Stimulated activated CD8-positive, alpha-beta memory T cell treated with anti-CD3 and anti-CD28 coated beads, Interleukin-7, amount 100 ng/mL, for 48 hours (primary cell): ENCODE measurements around the gene KIF7.
"Not testable (repeated sequence)": the region's sequence is repeated elsewhere in the genome, so short reads cannot be mapped to it uniquely, and the experiment has no call there.

ENCODE experiments used
- DNase-seq, 2 donors: peaks; one replicate each; pipeline ENCODE4 v3.0.0-alpha.2; 2020; ENCODE audit warnings: low read depth in 1 of 2; ENCODE audit errors: extremely low read depth in 1 of 2

Gene KIF7, protein sequence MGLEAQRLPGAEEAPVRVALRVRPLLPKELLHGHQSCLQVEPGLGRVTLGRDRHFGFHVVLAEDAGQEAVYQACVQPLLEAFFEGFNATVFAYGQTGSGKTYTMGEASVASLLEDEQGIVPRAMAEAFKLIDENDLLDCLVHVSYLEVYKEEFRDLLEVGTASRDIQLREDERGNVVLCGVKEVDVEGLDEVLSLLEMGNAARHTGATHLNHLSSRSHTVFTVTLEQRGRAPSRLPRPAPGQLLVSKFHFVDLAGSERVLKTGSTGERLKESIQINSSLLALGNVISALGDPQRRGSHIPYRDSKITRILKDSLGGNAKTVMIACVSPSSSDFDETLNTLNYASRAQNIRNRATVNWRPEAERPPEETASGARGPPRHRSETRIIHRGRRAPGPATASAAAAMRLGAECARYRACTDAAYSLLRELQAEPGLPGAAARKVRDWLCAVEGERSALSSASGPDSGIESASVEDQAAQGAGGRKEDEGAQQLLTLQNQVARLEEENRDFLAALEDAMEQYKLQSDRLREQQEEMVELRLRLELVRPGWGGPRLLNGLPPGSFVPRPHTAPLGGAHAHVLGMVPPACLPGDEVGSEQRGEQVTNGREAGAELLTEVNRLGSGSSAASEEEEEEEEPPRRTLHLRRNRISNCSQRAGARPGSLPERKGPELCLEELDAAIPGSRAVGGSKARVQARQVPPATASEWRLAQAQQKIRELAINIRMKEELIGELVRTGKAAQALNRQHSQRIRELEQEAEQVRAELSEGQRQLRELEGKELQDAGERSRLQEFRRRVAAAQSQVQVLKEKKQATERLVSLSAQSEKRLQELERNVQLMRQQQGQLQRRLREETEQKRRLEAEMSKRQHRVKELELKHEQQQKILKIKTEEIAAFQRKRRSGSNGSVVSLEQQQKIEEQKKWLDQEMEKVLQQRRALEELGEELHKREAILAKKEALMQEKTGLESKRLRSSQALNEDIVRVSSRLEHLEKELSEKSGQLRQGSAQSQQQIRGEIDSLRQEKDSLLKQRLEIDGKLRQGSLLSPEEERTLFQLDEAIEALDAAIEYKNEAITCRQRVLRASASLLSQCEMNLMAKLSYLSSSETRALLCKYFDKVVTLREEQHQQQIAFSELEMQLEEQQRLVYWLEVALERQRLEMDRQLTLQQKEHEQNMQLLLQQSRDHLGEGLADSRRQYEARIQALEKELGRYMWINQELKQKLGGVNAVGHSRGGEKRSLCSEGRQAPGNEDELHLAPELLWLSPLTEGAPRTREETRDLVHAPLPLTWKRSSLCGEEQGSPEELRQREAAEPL (N-terminal part only)

DNA sequence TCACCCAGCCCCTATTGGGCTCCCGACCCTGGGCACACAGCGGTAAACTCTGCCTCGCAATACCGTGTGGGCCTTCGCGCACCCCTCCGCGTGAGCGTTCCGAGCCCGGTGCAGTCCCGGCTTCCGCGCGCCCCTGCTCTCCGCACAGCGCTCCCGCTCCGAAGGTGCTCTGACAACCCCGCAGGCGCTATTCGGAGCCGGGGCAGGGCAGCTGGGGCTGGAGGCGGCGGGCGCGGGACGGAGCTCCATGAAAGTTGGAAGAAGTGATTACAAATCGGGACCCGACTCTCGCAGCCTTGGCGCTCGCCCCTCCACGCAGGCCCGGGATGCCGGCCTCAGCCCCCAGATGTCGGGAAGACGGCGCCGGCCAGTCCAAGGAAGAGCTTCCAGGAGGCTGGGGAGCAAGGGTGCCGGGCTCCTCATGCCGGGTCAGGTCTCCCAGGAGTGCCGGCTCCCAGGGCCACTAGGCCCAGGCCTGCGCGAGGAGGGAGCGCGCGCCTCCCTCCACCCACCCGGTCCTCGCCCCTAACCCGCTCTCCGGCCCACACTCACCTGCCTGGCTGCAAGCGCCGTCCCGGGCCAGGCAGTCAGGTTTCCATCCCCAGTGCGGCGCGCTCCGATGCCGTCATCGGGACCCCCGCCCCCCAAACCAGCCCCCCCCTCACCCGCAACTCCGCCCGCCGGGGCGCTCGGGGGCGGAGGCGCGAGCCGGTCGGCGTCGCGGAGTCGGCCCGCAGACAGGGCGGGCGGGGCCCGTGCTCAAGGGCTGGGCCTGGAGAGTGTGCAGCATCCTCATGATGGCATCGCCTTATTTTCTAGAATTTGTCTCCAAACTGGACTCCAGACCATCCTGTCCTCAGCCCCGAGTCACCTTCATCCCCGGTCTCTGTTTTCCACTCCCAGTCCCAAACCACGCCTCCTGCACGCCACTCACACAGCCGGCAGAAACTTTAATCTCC lies at the start of gene KIF7:
Gene KIF7 (minus strand): TSS at position 621 of the 959 bp plus-strand sequence. CDS start 2,537 bp downstream, outside the sequence.
- no peak for DNase-seq

DNA sequence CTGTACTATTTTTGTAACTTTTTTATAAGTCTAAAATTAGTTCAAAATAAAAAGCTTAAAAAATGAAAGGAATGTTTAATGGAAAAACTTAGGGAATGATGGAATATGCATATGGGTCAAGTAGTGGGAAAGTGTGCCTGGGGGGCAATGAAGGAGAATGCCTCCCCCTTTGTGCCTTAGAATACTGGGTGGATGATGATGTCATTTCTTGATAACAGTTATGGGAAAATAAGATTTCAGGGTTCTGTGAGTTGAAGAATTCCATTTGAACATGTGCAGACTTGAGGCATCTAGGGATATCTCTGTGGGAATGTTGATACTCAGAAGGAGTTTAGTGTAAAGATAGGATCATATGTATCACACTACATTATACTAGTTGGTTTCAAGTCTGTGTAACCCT lies 49.1 kb upstream of the KIF7 start:
- DNase-seq, result no peak

DNA sequence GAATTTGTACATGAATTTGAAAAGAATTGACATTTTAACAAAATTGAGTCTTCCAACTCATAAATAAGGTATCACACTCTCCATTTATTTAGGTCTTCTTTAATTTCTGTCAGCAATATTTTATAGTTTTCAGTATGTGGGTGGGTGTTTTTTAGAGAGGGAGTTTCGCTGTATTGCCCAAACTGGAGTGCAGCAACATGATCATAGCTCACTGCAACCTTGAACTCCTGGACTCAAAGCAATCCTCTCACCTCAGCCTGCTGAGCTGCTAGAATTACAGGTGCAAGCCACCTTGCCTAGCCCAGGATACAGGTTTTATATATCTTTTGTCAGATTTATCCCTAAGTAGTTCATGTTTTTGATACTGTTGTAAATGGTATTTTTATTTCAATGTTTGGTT lies 39.9 kb upstream of the KIF7 start:
- DNase-seq, result no peak

DNA sequence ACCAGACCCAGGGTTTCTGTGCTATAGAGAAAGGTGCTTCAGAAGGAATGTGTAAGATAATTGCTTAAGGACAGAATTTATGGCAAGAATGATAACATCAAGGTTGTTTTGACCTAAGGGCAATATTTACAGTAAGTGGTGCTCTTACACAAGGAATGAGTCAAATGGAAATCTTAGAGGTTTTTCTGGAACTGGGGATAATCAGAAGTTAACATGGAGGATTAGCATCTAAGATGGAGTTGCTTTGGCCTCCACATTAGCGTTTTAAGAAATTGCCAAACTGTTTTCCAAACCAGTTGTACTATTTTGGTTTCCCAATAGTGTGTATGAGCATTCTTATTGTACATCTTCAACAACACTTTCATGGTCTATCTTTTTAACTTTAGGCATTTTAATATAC lies 38.4 kb upstream of the KIF7 start:
- no peak for DNase-seq

DNA sequence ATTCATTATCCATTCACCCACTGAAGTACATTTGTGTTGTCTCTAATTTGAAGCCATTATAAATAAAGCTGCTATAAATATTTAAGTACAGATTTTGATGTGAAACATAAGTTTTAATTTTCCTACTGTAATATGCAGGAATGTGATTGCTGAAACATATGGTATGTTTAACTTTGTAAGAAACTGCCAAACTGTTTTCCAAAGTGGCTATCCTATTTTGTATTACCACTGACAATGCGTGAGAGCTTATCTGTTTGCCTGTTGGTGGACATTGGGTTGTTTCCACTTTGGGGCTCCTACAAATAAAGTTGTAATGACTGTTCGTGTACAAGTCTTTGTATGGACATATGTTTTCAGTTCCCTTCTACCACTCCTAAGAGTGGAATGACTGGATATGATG lies 37.8 kb upstream of the KIF7 start:
- DNase-seq, result no peak

DNA sequence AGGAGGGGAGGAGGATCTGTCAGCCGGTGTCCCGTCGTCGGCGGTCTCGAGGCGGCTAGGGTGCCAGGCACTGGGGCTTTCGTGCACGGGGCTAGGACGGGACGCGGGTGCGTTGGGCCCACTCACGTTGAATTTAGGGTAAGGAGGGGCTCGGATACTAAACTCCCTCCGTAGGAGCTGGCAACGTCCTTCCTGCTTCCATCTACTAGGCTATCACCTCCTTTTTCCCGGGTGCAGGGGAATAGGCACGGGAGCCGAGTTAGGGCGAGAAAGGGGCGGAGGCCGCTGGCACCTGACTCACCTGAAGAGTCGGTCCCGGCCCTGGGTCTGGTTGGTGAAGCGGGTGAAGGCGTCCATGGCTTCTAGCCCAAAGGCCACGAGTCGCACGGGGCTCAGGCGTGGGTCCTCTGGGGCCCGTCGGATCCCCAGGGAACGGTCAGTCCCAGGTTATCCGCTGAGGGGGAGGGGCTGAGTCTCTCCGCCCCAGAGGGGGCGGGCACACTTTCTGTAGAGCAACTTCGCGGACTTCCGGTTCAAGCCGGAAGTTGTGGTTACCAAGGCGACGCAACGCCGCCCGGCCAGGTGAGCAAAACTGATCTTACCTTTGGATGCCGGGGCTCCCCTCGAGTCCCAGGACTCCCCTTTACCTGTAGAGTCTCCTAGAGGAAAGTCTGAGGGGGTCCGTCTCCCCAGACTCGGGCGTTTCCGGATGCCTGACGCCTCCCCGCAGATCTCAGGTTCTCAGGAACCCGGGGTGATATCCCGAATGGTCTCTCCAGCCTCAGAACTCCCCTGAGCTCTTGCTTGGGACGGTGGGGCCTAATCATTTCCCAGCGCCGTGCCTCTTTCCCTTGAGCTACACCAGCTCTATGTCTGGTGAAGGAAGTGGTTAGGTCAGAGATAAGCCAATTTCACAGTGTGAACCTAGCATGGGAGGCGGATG lies 35.3 kb upstream of the KIF7 start, which contains the start of the genes PEX11A and WDR93:
Gene PEX11A (minus strand): TSS at position 479 of the 943 bp plus-strand sequence. CDS start 122 bp downstream, at position 357.
Gene WDR93 (plus strand): TSS at position 536 of the 943 bp plus-strand sequence. CDS start 10,936 bp downstream, outside the sequence.
- peak; percentile 45 to 60 for DNase-seq

DNA sequence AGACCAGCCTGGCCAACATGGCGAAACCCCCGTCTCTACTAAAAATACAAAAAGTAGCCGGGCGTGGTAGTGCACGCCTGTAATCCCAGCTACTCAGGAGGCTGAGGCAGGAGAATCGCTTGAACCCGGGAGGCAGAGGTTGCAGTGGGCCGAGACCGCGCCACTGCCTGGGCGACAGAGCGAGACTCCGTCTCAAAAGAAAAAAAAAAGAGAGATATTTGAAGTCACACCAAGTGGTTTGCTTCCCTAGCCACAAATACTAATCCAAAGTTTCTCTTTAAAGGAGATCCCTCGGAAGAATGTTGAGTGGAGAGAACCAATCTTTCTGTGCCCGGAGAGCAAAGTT lies 34.6 kb upstream of the KIF7 start:
- DNase-seq, result not testable (repeated sequence)

DNA sequence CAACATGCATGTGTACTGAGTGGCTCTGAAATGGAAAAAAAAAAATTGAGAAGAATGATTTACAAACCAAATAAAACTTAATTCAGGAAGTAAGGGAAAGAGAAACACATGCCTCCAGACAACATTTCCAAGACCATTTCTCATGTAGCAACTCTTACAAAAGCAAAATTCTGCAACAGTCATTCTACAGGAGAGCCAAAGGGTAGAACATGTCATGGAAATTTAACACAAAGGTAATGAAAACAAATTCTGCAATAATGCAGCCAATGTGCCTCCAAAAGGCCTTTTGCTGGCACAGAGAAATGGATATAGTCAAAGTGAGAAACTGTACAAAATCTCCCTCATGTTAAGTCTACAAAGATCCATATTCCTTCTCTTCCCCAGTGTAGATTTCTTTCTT lies 31.3 kb upstream of the KIF7 start:
- DNase-seq, result no peak

DNA sequence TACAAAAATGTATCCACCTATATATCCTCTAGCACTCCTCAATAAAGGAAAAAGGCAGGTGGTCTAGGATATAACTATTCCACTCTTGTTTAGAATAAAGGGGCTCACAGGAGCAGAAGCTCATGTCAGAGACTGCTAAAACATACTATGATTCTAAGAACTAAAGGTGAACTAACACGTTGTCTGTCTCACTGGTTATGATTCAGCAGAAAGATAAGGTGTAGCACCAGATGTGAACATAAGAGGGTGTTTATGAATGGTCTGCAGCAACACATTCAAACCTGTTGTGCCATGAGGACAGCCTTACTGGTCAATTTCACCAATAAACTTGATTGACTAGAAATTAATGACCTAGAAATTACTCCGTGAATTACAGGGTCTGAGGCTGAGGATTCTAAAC lies 30.7 kb upstream of the KIF7 start:
- DNase-seq, result no peak

DNA sequence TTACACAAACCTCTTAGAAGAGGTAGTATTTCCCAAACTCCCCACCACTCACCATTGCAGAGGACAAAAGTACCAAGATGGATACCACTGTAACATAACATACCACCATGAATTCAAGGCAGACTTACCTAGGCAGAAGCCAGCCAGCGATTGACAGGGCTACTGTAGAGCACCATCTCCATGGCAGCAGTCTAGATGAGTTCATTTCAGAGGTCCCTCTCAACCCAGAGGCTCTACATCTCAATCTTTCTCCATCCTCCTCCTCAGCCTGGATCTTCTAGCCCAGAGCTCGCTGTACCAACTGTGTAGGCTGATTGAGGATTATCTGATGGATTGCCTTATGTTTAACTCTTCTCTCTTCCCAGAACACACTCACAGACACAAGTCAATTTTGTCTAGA lies 25.9 kb upstream of the KIF7 start:
- no peak for DNase-seq

DNA sequence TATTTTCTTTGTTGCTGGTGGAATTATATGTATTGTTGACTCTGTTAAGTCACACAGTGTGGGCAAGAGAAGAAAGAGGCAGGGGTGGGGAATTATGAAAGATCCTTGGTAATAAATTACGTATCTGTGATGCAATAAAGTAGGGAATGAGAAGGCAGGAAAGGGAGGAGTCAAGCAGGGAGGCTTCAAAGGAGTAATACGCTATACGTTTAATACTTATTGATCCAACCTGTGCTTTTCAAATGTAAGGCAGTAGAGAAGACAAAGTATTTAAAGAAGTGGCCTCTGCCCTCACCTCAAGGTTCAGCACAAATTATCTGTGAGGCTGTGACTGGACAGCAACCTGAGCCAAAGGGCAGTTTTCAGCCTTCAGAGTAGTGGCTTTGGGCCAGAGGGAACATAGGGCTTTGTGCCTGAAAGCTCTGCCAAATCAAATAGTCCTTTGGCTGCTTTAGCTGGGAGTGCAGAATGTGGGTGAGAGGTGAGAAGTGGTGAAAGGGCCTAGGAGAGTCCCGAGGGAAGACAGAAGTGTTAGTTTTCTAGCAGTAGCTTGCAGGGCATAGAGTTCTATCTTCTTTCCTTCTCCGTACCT lies 25.1 kb upstream of the KIF7 start:
- no peak for DNase-seq

DNA sequence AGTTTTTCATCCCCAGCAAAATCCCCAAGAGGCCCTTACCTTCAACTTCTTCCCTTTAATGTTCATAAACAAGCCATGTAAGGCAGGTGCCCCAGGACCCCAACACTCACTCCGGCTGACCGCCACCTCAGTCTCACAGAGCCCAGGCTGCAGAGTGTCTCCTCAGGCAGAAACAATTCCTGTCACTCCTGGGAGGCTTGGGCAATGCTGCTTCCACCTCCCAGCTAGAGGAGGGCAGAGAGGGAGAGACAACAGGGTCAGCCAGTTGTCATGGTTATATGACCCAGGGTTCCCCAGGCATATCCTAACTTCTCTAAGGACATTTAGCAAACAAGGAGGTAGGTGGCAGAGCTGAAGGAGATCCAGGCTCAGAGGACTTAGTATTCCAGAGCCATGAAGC lies 23.9 kb upstream of the KIF7 start, which contains the start of gene PLIN1:
Gene PLIN1 (minus strand): TSS at position 156 of the 400 bp plus-strand sequence. CDS start 1,878 bp downstream, outside the sequence.
- DNase-seq, result no peak

DNA sequence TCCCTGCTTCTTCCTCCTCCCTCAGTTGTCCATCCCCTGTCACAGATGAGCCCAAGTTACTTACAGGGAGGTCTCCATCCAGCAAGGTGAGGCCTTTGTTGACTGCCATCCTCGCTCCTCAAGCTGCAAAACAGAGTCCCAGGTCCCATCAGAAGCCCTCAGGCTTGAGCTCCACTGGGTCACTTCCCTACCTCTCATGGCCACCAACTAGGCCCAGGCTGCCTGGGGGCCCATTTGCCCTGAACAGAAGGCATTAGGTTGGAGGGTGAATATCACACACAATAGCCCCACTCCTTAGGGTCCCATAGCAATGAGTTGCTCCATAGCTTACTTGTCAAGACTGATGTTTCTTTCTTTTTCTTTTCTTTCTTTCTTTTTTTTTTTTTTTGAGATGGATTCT lies 22.1 kb upstream of the KIF7 start:
- no peak for DNase-seq

DNA sequence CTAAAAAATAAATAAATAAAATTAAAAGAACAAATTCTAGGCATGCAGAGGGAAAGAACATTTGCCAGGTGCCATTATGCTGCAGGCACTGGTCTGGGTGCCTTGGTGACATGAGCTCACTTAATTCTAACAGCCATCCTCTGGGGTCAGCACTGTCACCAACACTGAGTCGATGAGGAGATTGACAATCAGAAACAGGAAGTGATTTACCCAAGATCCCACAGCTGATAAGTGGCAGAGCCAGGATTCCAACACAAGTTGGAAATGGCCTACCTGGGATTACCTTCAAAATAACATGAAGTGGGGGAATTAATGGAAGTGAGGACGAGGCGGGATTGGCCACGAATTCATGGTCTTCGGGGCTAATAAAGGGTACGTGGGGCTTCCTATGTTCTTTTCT lies 20.3 kb upstream of the KIF7 start:
- DNase-seq, result no peak

DNA sequence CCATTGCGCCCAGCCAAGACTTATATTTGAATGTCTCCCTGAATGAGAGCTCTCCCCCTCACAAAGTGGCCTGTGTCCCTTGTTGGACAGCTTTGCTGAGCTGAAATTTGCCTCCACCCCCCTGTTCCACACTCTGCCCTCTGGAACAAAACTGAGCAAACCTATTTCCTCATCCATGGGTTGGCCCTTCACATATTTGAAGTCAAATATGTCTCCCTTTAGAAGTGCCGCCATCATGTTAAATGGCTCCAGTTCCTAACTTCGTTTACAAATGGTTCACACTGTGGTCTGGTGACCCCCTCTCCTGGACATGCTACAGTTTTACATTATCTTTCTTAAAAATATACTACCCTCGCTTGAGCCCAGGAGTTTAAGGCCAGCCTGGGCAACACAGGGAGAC lies 19.3 kb upstream of the KIF7 start:
- DNase-seq, result no peak

DNA sequence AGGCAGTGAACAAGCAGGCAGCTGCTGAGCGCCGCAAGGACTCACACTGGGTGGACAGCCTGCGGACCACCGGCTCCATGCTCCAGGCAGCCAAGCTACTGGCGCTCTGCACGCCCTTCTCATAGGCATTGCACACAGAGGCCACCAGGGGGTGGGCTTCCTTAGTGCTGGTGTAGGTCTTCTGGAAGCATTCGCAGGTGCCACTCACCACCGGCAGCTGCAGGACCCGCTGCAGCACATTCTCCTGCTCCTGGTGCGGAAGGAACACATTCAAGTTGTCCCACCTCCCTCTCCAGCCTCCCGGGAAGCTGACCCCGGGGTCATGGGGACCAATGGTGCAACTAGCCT lies 17.9 kb upstream of the KIF7 start:
- DNase-seq, result no peak

DNA sequence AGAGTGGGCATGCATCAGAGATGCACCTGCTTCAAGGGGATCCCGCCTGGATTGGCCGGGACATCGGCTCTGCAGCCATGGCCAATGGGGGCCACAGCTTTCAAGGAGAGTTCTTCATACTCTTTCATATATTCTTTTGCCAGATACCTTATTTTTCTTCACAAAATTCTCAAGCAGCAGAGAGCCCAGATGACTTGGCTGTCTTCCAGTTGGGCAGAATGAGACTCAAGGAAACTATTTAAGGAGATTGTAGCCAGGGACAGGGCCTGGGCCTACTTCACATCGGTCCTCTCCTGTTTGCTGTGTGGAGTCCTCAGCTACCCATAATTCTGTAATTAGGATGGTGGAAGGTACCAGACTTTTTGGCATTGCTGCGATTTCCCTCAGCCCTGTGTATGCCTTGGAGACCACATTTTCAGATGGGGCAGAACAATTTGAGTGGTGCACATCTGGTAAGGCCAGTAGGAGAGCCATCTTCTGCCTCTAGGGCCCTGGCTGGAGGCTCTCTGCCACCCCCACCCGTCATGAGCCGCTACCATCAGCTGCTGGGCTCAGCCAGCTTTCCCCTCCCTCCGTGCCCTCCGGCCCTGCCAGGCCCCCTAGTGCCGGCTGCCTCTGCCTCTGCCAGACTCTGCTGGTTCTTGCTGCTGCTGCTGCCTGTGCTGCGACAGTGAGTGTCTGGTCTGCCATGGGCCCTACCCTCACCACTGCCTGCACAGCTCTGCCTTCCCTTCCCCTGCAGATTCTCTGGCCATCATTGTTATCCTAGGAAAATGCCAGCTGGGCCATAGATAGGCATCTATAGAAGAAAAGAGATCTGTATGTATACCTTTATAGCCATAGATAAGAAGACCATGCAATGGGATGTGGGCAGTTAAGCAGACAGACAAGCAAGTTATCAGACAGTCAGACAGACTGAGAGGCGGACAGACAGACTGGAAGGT lies 17.2 kb upstream of the KIF7 start:
- no peak for DNase-seq
